K562 (cell line): ENCODE data around the gene RARRES2. TPM values are rescaled to one million over a fixed set of nuclear protein-coding genes. Genes with fewer than 3 reads are reported as not detected.
A peak's percentile ranks its signal among the peaks of the same experiment; 100 is the strongest.

Source experiments
- ATAC-seq: fragments of 200-7000 bp; cut with Tn5 transposase; 3 replicates; pipeline ENCODE4 v1.9.1; 2020; ENCODE audit warnings: moderate library complexity
- BruUV-seq: library from RNA; stranded (reverse); fragments of 400-500 nt; replicated peaks from 2 replicates; lab custom pipeline; 2021; lab: Mats Ljungman, UMichigan
- CTCF ChIA-PET: fragments of 300-600 bp; formaldehyde crosslinking; extraction: SDS; loops from one replicate; lab custom pipeline; 2021; ENCODE audit warnings: low intra/inter-chr PET ratio; lab: Yijun Ruan, JAX
- POLR2A ChIA-PET: fragments of 300-600, 350-650 bp; sonication (Branson Sonifier 250); formaldehyde crosslinking; extraction: SDS; loops from one replicate; lab custom pipeline; 2021; ENCODE audit warnings: antibody characterized with exemption, inconsistent platforms; lab: Yijun Ruan, JAX
- DNase-seq, 4 experiments: peaks; one replicate each; pipeline versions ENCODE4 v3.0.0 to v3.0.0-alpha.2; 2011 to 2018; ENCODE audit warnings: low spot score in 3 of 4, mixed read lengths in 3 of 4; ENCODE audit errors: extremely low read depth in 1 of 4
- FAIRE-seq: peaks from 2 replicates; lab custom pipeline; 2011; peaks lifted over from hg19 to GRCh38; lab: Jason Lieb, UNC
- H2AFZ ChIP-seq: 2 replicates; pipeline ENCODE4 v1.6.0; 2011; ENCODE audit warnings: low read depth, low read length, control low read depth, inconsistent platforms
- H3K27ac ChIP-seq: fragments of 200-600 bp; 3 replicates; pipeline ENCODE4 v1.8.0; 2011; ENCODE audit warnings: low read depth, mild to moderate bottlenecking, control low read depth, inconsistent platforms, low read length, moderate library complexity, mixed read lengths; ENCODE audit errors: extremely low read depth
- H3K27me3 ChIP-seq, 2 experiments: fragments of 300-600 bp in 1 of 2; 2 replicates in 1 of 2; 3 replicates in 1 of 2; pipeline versions ENCODE4 v1.6.0 to v1.8.0; 2011; ENCODE audit warnings: inconsistent platforms in 2 of 2, low read length in 2 of 2, mild to moderate bottlenecking in 1 of 2, mixed read lengths in 1 of 2, moderate library complexity in 1 of 2; ENCODE audit not compliant: control insufficient read depth in 2 of 2, insufficient read depth in 2 of 2
- H3K36me3 ChIP-seq: fragments of 300-600 bp; 3 replicates; pipeline ENCODE4 v1.8.0; 2011; ENCODE audit warnings: mild to moderate bottlenecking, low read length, inconsistent platforms; ENCODE audit not compliant: control insufficient read depth, insufficient read depth
- H3K4me1 ChIP-seq, 2 experiments: fragments of 200-600 bp in 1 of 2; replicated peaks in 1 of 2; 2 replicates in 1 of 2; 3 replicates in 1 of 2; pipeline versions ENCODE4 v1.5.1 to v1.8.0; 2011; ENCODE audit warnings: inconsistent platforms in 2 of 2, low read length in 2 of 2, mild to moderate bottlenecking in 1 of 2, mixed read lengths in 1 of 2, moderate library complexity in 1 of 2; ENCODE audit not compliant: control insufficient read depth in 2 of 2, insufficient read depth in 2 of 2
- H3K4me2 ChIP-seq: 2 replicates; pipeline ENCODE4 v1.6.1; 2011; ENCODE audit warnings: low read length, control low read depth, inconsistent platforms, mixed read lengths; ENCODE audit not compliant: insufficient read depth
- H3K4me3 ChIP-seq: fragments of 200-600 bp; sonication (generic), shearing (Covaris generic); 2 replicates; pipeline ENCODE4 v1.5.1; 2016; ENCODE audit warnings: control low read depth, inconsistent platforms
- H3K79me2 ChIP-seq: fragments of 200-600 bp; 3 replicates; pipeline ENCODE4 v1.8.0; 2011; ENCODE audit warnings: low read length, inconsistent platforms; ENCODE audit not compliant: control insufficient read depth, insufficient read depth
- H3K9ac ChIP-seq, 2 experiments: 2 replicates each; pipeline versions ENCODE4 v1.6.0 to v1.6.1; 2011; ENCODE audit warnings: low read depth in 2 of 2, low read length in 2 of 2, control low read depth in 1 of 2, inconsistent platforms in 1 of 2, mild to moderate bottlenecking in 1 of 2, mixed read lengths in 1 of 2; ENCODE audit not compliant: insufficient read depth in 1 of 2
- H3K9me1 ChIP-seq: one replicate; pipeline ENCODE4 v1.6.0; 2011; ENCODE audit warnings: inconsistent platforms, mild to moderate bottlenecking, low read length, moderate library complexity; ENCODE audit not compliant: control insufficient read depth, insufficient read depth
- H3K9me3 ChIP-seq: replicated peaks from 2 replicates; pipeline ENCODE4 v1.5.1; 2011; ENCODE audit warnings: low read depth, low read length, inconsistent platforms; ENCODE audit not compliant: control insufficient read depth, insufficient read depth
- H4K20me1 ChIP-seq: replicated peaks from 2 replicates; pipeline ENCODE4 v1.6.1; 2011; ENCODE audit warnings: low read length, inconsistent platforms, mixed read lengths; ENCODE audit not compliant: control insufficient read depth, insufficient read depth
- ARID3B ChIP-seq: fragments of 250-450 bp; sonication (Bioruptor Pico); IDR thresholded peaks from 2 replicates; pipeline ENCODE4 v1.4.0; 2020; ENCODE audit warnings: borderline replicate concordance
- CEBPZ ChIP-seq: fragments of 150-350 bp; IDR thresholded peaks from 2 replicates; pipeline ENCODE4 v1.6.1; 2014; ENCODE audit warnings: low read depth, mild to moderate bottlenecking, low read length, borderline replicate concordance
- EGR1 ChIP-seq: fragments of 450-650 bp; conservative IDR thresholded peaks from 2 replicates; pipeline ENCODE4 v1.6.1; 2017; ENCODE audit warnings: mild to moderate bottlenecking
- ETV6 ChIP-seq, 3 experiments: fragments of 150-350 bp in 1 of 3; sonication (generic) in 1 of 3; formaldehyde crosslinking in 1 of 3; IDR thresholded peaks; 2 replicates each; pipeline versions ENCODE4 v1.6.1 to v1.8.0; 2014 to 2022; ENCODE audit warnings: borderline replicate concordance in 2 of 3, low read depth in 2 of 3, antibody characterized with exemption in 1 of 3, low read length in 1 of 3, mild to moderate bottlenecking in 1 of 3, missing genetic modification reagents in 1 of 3
- HINFP ChIP-seq: fragments of 450-650 bp; conservative IDR thresholded peaks from 2 replicates; pipeline ENCODE4 v1.6.1; 2016; ENCODE audit warnings: missing genetic modification characterization, low read depth, mild to moderate bottlenecking, control low read depth, missing compliant biosample characterization
- KDM5B ChIP-seq: fragments of 200-600 bp; sonication (generic); IDR thresholded peaks from 2 replicates; pipeline ENCODE4 v1.6.1; 2012; ENCODE audit warnings: low read depth, mild to moderate bottlenecking, moderate library complexity, low read length, control low read depth, inconsistent platforms; ENCODE audit not compliant: insufficient replicate concordance
- POLR2G ChIP-seq: fragments of 200-400 bp; formaldehyde crosslinking; IDR thresholded peaks from 2 replicates; pipeline ENCODE4 v1.6.1; 2017; ENCODE audit warnings: low read depth, mild to moderate bottlenecking, antibody characterized with exemption, low read length, moderate library complexity
- PRPF4 ChIP-seq: fragments of 200-400 bp; formaldehyde crosslinking; IDR thresholded peaks from one replicate; pipeline ENCODE4 v1.6.1; 2017; ENCODE audit warnings: low read length, low read depth, mild to moderate bottlenecking; ENCODE audit not compliant: insufficient read depth, poor library complexity, severe bottlenecking
- RFX5 ChIP-seq: IDR thresholded peaks from 2 replicates; pipeline ENCODE4 v1.6.1; 2011; ENCODE audit warnings: low read depth, mild to moderate bottlenecking, improper control_type of control experiment, low read length
- TEAD4 ChIP-seq, 2 experiments: sonication (generic) in 1 of 2; formaldehyde crosslinking in 1 of 2; IDR thresholded peaks; 2 replicates each; pipeline versions ENCODE4 v1.6.1 to v1.8.0; 2012 to 2022; ENCODE audit warnings: borderline replicate concordance in 1 of 2, inconsistent platforms in 1 of 2, low read length in 1 of 2, mild to moderate bottlenecking in 1 of 2, missing genetic modification reagents in 1 of 2
- ZNF76 ChIP-seq: fragments of 250-450 bp; sonication (Bioruptor Pico); IDR thresholded peaks from 2 replicates; pipeline ENCODE4 v1.4.0; 2020; ENCODE audit warnings: mild to moderate bottlenecking, moderate library complexity, borderline replicate concordance
- WGBS: fragments of 100-300 bp; shearing (Covaris generic); methylation state at CpG from one replicate; pipeline ENCODE4 v1.1.6; 2016; ENCODE audit warnings: low coverage, mixed read lengths; ENCODE audit not compliant: insufficient coverage; ENCODE audit errors: missing lambda C conversion rate; 5-methylcytosine and 5-hydroxymethylcytosine counted together
- in situ Hi-C: fragments of 300-500 bp; cut with MboI; formaldehyde crosslinking; loops from 4 replicates; pipeline ENCODE4 v1.15.0; 2018; ENCODE audit warnings: inconsistent platforms, mixed read lengths
- intact Hi-C: fragments of 100-400 bp; cut with micrococcal nuclease; formaldehyde crosslinking; loops from 2 replicates; pipeline ENCODE4 v1.14.2; 2022
- polyA plus RNA-seq, 8 experiments: library from polyadenylated mRNA; depleted of rRNA in 4 of 8; stranded (reverse) in 5 of 8; unstranded in 3 of 8; fragments of >200 nt; fragmentation: Nextera tagmentation in 2 of 8; fragmentation: Illumina TruSeq in 1 of 8; extraction: Ambion mirVana in 2 of 8; extraction: Trizol in 1 of 8; gene quantifications; 2 replicates each; pipeline versions ENCODE4 v1.2.1 to v1.2.3, GENCODE V29; 2011 to 2014; ENCODE audit warnings: inconsistent platforms in 1 of 8, missing spikeins in 1 of 8
- total RNA-seq, 7 experiments: library from RNA; depleted of rRNA in 6 of 7; stranded (reverse); fragments of >200 nt in 6 of 7; fragmentation: Illumina TruSeq in 2 of 7; extraction: Trizol in 2 of 7; gene quantifications; 2 replicates each; pipeline versions ENCODE4 v1.2.1 to v1.2.3, GENCODE V29; 2011 to 2021; ENCODE audit warnings: low replicate concordance in 1 of 7

The RARRES2 gene
- total and polyA plus RNA-seq, 9 of the 15 experiments (the other 6 are each of a cell fraction or from before 2014, with no cell fraction given) = 0.11 to 1.7 (median 0.23) TPM; not detected in 6

GRCh38 chr7:150375662-150376521, 34.5 kb upstream of the RARRES2 start:
- peak overlapping the region in 1 of 2 experiments; percentile 10; a peak in 1 of 4 replicates for H3K9ac ChIP-seq
- ATAC-seq = no peak
- 80% methylated on average over 10 of the region's 10 CpGs for WGBS
- H3K9me3 ChIP-seq = no peaks in the 10 kb centered on the region
- H3K4me3 ChIP-seq = no peak overlapping the region
- no peak for DNase-seq
- 0 out of 3 replicates have a peak overlapping the region, but pooled peaks have one; percentile 7 for H3K27ac ChIP-seq
- peaks cover 58% of the 10 kb centered on the region for H3K79me2 ChIP-seq
- no TSS peak for BruUV-seq
- H3K27me3 ChIP-seq = no peaks in the 10 kb centered on the region
- FAIRE-seq = no peak
- CTCF ChIA-PET = no interaction called here
- H3K4me1 ChIP-seq = peaks cover 44 to 62% of the 10 kb centered on the region in 2 experiments
- H3K9me1 ChIP-seq = peaks cover 5% of the 10 kb centered on the region
- POLR2A ChIA-PET = interaction anchor here (0.7 to 2.1 kb wide), 5 partner anchors 8 to 30 kb away, joined by 3 to 7 read pairs (median 4); a partner anchor contains a TSS
- in situ Hi-C loops (no loop called here), intact Hi-C loops (no loop called here)
- peaks cover 46% of the 10 kb centered on the region for H3K36me3 ChIP-seq
- no peak overlapping the region for H2AFZ ChIP-seq
- H3K4me2 ChIP-seq = no peak overlapping the region
- H4K20me1 ChIP-seq = peaks cover 8% of the 10 kb centered on the region
- TF ChIP-seq KDM5B (peak; percentile 7), ETV6 (IDR thresholded peaks at IDR 0.05; ENCODE audit: borderline replicate concordance in 1 of 2, low read depth in 2 of 2, low read length in 1 of 2) (no peak), ETV6 (CRISPR knock-in tag; IDR thresholded peaks at IDR 0.05; ENCODE audit: borderline replicate concordance) (0 out of 2 replicates have a peak, but pooled peaks have one; percentile 32), EGR1 (peak; percentile 22; the same call in 1 of the 2 replicates), HINFP (tag) (no peak), POLR2G (peak; percentile 40; the same call in 1 of the 2 replicates), RFX5 (peak; percentile 65; the same call in 1 of the 2 replicates), ARID3B (CRISPR knock-in tag) (no peak), ZNF76 (CRISPR knock-in tag) (no peak), TEAD4 (IDR thresholded peaks at IDR 0.05; ENCODE audit: low read length) (no peak), TEAD4 (CRISPR knock-in tag; IDR thresholded peaks at IDR 0.05; ENCODE audit: borderline replicate concordance) (no peak), PRPF4 (no peak), CEBPZ (no peak)
